LNCaP clone FGC (cell line): ENCODE data around the gene TFAP2B.

Experiments
- DNase-seq: peaks from one replicate; pipeline ENCODE4 v3.0.0-alpha.2; 2011; ENCODE audit warnings: low read depth
- H3K4me3 ChIP-seq: 2 replicates; pipeline ENCODE4 v1.5.1; 2011; ENCODE audit warnings: mild to moderate bottlenecking, low read depth, low read length, control low read depth
- CTCF ChIP-seq: IDR thresholded peaks from 2 replicates; pipeline ENCODE4 v1.5.1; 2012; ENCODE audit warnings: mild to moderate bottlenecking; ENCODE audit not compliant: control insufficient read depth, insufficient read depth; ENCODE audit errors: extremely low read depth

The TFAP2B gene

GRCh38 chr6:50889497-50889896, 70.8 kb downstream of the TFAP2B start:
- no peak for TF ChIP-seq CTCF
- DNase-seq: no peak
- H3K4me3 ChIP-seq: no peak overlapping the region

GRCh38 chr6:50889935-50890334, 71.3 kb downstream of the TFAP2B start:
- no peak for DNase-seq
- no peak overlapping the region for H3K4me3 ChIP-seq
- TF ChIP-seq CTCF: no peak

GRCh38 chr6:50890579-50890978, 71.9 kb downstream of the TFAP2B start:
- DNase-seq: no peak
- H3K4me3 ChIP-seq: no peak overlapping the region
- no peak for TF ChIP-seq CTCF

- DNase-seq: no peak
- H3K4me3 ChIP-seq: no peak overlapping the region
- TF ChIP-seq CTCF: no peak
These were observed 72.6 kb downstream of the TFAP2B start for GRCh38 chr6:50891290-50891689.
